T47D (cell line): Measurements from ENCODE around the gene TMEM245.

Experiments used
- DNase-seq, 2 experiments: peaks; one replicate each; pipeline versions ENCODE4 v3.0.0 to v3.0.0-alpha.2; 2011 to 2012; ENCODE audit warnings: low read depth in 1 of 2, low spot score in 1 of 2
- JUND ChIP-seq: IDR thresholded peaks from 2 replicates; pipeline ENCODE4 v1.6.1; 2012; ENCODE audit warnings: low read depth
- in situ Hi-C: cut with HindIII; loops from 2 replicates; pipeline ENCODE4 v1.10.0; 2016; ENCODE audit warnings: low sequenced_read_pairs, low pct_unique_long_range_greater_than_20kb

Gene TMEM245

DNA sequence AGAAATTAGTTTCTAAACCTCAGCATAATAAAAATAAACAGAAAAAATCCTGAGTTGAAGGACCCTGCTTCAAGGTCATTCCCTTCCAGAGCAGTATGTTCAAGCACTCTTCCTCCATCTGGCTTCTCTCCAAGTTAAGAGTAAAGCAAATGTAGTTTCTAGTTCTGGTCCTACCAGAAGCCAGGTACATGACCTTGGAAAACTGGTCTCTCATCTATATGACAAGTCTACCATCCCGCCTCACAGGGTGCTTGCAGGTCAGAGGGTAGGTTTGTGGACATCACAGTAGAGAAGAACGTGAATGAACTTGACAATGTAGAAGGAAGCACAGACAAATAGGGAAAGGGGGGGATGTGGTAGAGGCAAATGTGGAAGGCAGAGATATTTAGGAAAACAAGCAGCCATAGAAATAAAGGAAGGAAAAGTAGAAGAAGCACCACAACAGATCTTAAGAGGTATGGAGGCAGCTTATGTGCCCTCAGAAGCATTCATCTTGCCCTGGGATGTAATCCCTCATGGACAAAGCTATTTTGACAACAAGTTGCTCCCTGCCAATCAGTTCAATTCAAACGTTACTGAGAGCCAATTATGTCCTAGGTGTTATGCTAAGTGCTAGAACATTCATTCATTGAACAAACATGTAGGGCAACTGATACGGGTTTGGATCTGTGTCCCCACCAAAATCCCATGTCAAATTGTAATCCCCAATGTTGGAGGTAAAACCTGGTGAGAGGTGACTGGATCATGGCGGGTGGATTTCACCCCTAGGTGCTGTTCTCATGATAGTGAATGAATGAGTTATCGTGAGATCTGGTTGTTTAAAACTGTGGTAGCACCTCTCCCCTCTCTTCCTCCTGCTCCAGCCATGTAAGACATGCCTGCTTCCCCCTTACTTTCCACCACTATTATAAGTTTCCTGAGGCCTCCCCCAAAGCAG, 82.7 kb downstream of the TMEM245 start:
- no peak for TF ChIP-seq JUND
- in situ Hi-C loops, result no loop called here
- peak in 1 of 2 experiments; percentile 22 for DNase-seq

DNA sequence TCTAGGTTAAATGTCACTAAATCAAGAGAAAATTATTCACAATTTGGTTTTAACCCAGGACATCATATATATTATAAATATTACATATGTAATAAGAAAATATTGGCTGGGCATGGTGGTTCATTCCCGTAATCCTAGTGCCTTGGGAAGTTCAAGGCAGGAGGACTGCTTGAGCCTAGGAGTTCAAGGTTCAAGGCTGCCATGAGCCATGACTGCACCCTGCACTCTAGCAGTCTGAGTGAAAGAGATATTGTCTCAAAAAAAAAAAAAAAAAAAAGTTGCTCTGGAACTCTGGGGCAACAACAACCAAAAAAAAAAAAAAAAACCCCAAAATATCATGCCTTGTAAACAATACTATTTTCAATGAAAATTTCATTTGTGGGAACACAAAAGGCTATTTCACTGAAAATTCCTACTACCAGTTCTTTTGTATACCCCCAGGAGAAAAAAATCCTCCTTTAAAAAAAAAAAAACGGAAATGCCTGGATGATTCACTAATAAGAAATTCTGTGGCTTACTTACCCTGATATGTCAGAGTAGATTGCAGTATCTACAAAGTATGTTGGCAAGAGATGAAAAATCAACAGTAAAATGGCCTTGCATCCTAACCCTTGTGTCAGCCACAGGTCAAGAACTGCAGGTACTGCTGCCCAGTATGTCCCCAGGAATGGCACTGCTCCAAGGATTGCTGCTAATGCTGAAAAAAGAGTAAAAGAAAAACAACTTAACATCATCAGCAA, 83.9 kb downstream of the TMEM245 start:
- in situ Hi-C loops, result no loop called here
- DNase-seq, result no peak
- no peak for TF ChIP-seq JUND

GRCh38 chr9:109033941-109034700, 85.6 kb downstream of the TMEM245 start:
- TF ChIP-seq JUND, result no peak
- no peak for DNase-seq
- in situ Hi-C loops, result no loop called here

DNA sequence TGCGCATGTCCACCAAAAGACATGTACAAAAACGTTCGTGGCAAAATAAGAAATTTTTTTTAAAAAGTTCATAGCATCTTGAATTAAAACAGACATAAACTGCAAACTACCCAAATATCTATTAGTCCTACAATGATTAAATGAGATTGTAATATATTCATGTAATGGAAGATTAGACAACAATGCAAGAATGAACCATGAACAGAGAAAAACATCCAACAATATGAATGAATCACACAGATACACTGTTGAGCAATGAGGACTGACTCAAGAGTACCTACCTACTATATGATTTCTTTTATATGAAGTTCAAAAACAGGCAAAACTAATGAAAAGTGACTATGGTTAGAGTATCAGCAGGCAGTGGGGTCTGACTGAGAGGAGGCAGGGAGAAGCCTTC, 88.5 kb downstream of the TMEM245 start:
- TF ChIP-seq JUND, result no peak
- DNase-seq, result no peak
- in situ Hi-C loops, result no loop called here

DNA sequence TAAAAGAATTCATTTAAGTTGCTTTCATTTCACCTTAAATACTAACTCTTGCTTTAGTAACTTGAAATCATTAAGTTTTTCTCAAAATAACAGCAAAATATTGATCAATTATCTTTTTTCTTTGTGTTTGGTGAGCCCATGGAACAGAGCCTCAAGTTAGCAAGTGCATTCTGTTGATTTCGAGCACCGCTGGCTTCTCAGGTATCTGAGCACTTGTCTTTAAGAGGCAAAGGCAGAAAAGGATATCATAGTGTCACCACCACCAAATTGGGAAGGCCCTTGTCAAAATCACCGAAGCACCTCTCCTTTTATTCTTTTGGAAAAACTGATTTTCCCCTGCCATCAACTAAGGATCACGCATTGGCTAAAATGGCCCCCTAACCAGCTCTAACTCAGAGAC, 89.3 kb downstream of the TMEM245 start:
- TF ChIP-seq JUND, result no peak
- DNase-seq, result no peak
- in situ Hi-C loops, result no loop called here

GRCh38 chr9:109028457-109028856, 91.3 kb downstream of the TMEM245 start:
- DNase-seq, result no peak
- in situ Hi-C loops, result no loop called here
- TF ChIP-seq JUND, result no peak

GRCh38 chr9:109027176-109027575, 92.6 kb downstream of the TMEM245 start:
- no peak for DNase-seq
- in situ Hi-C loops, result no loop called here
- no peak for TF ChIP-seq JUND

DNA sequence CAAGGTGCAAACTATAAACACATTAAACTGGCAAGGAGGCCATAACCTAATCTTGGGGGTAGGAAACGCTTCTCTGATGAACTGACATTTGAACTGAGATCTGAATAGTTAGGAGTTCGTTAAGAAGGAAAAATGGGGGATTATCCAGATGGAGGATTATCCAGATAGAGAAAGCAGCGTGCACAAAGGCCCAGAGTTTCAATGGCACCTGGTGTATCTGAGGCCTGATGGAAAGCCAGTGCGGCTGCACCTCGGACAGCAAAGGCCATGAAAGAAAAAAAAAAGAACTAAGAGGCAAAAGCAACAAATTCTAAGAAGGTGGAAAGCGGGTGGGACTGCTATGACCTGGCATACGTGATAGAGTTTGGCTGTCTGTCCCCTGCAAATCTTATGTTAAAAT, 93.4 kb downstream of the TMEM245 start:
- no peak for DNase-seq
- in situ Hi-C loops, result no loop called here
- no peak for TF ChIP-seq JUND

- TF ChIP-seq JUND, result no peak
- in situ Hi-C loops, result no loop called here
- peak in 1 of 2 experiments; percentile 67 for DNase-seq
Measured at GRCh38 chr9:109022873-109023272, 96.9 kb downstream of the TMEM245 start.

DNA sequence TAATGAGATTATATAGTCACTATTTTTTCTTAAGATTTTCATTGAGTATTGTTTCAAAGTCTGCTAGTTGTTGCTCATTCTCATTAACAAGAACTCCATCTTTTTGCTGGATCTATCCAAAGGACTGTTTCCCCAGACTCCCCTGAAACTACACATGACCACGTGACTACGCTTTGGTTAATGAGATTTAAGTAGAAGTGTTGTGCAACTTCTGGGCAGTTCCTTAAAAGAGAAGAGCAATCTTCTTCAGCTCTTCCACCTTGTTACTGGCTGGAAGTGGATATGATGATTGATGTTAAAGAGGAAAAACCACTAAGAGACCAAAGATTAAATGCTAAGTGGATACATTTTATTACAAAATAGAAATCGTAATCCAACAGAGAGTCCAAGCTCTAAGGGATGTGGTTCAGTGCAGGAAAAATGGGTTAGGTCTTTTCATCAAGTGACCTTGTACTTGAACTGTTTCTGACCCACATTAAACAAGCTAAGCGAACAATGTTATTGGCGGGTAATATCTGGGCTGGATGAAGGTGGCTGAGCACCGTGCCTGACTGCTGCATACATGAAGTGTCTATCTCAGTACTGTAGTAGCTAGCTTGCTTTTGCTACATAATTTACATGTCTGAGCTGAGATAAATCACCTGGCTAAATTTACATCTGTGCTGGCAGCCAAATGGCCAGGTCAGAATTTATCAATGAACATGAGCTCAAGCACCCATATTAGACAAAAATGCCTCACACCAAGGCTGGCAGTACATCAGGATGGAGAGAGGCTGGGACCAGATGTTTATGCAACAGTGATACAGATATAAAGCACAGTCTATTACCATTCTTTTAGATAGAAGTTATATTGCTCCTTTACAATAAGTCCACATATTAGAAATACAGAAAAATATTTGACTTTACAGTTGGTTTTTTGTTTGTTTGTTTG, 98.9 kb downstream of the TMEM245 start:
- in situ Hi-C loops, result no loop called here
- DNase-seq, result no peak
- no peak for TF ChIP-seq JUND

DNA sequence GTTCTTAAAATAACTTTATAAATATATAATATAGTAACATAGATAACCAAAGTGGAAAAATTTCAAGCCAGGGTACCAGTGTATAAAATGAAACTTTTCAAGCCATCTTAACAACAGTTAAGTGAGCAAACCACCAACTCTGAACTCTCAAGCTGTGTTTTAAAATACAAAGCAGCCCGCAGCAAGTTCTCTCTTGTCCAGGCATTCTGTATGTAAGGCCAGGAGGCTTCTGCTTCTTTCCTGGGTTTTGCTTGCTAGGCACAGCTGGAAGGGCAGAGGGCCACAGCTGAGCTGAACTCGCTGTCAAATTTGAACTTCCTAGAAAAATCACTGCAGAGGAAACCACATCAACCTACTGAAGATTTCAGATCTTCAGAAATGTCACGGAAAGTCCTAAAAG, 99.6 kb downstream of the TMEM245 start:
- in situ Hi-C loops, result no loop called here

GRCh38 chr9:109019420-109019819, 100.3 kb downstream of the TMEM245 start:
- in situ Hi-C loops, result no loop called here
- TF ChIP-seq JUND, result no peak
- DNase-seq, result no peak

More for the DNA sequence above, 99.6 kb downstream of the TMEM245 start:
- DNase-seq, result no peak
- TF ChIP-seq JUND, result no peak
